Urothelium cell line (cell line): ENCODE results near the gene RAC2.
A peak's percentile ranks its signal among the peaks of the same experiment; 100 is the strongest.

ENCODE experiments used
- DNase-seq: peaks from one replicate; pipeline ENCODE4 v3.0.0; 2011; ENCODE audit warnings: low spot score, mixed read lengths
- FAIRE-seq: peaks from 2 replicates; lab custom pipeline; 2011; peaks lifted over from hg19 to GRCh38; lab: Jason Lieb, UNC

RAC2 gene

DNA sequence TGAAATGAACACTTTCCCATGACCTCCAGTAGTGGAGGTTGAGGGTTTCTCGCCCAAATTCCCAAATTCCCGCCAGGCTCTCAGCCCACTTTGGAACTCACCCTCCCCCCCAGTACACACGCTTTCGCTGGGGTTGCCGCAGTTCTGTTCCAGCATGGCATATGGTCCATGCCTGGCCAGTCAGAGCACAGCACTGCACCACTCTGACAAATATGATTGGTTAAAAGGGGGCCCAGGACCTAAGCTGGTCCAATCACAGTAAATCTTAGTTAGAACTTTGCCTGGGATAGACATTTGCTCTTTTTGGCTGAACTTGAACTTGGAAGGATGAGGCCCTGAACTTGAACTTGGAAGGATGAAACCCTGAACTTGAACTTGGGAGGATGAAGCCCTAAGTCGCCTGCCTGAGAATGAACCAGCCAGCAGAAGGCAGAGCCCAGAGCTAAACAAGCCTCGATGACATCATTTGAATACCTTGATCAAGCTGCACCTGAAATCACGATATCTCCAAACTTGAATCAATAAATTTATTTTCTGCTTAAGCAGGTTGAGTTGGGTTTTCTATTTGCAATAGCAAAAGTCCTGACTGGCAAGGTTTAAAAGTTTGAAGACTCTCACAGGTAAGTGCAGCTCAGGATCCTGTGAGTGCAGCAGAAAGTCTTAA lies 19.2 kb downstream of the RAC2 start:
- FAIRE-seq (no peak), DNase-seq (no peak)

DNA sequence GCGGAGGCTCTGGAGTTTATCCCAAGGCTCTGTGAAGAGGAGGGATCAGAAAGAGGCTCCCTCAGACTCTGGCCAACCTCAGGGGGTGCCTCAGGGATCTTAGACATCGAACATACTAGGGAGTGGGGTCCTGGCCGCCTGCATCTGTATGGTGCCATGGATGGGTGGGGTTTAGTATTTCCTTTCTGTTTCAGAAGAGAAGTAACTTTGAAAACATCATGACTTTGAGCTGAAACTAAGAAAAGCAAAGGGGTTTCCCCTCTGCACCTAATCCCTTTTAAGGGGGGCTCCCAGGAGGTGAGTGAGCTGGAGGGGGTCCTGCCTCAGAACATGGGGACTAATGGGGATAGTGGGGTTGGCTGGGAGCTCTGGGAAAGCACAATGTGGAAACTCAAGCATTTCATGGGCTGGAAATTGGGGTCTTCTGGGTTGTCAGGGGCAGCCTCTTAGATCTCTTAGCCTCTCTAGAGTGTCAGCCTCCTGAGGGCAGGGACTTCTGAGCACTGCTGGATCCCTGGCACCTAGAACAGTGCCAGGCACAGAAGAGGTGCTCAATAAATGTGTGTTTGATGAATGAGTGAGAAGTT lies 20.0 kb downstream of the RAC2 start:
- FAIRE-seq (no peak), DNase-seq (no peak)

DNA sequence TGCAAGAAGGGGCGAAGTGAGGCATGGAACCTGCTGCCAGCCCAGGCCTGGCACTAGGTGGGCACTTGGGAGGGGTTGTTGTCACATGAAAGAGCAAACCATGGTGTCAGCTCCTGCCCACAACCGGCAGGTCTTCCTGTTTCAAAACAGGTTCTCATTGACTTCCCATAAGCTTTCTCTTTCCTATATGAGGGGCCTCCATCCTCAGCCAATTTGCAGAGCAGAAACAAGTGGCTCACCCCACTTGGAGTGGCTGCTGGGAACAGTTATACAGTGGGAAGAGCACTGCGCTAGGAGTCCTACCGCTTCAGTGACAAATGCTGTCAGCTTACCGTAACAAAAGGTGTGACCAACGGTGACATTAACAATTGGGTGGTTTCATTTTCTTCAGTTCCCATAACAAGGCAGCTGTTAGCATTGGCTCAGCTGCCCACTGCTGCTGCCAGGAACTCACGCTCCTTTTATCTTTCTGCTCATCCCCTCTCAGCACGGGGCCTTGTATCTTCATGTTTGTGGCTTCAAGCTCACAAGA lies 21.6 kb downstream of the RAC2 start:
- DNase-seq (no peak), FAIRE-seq (no peak)

DNA sequence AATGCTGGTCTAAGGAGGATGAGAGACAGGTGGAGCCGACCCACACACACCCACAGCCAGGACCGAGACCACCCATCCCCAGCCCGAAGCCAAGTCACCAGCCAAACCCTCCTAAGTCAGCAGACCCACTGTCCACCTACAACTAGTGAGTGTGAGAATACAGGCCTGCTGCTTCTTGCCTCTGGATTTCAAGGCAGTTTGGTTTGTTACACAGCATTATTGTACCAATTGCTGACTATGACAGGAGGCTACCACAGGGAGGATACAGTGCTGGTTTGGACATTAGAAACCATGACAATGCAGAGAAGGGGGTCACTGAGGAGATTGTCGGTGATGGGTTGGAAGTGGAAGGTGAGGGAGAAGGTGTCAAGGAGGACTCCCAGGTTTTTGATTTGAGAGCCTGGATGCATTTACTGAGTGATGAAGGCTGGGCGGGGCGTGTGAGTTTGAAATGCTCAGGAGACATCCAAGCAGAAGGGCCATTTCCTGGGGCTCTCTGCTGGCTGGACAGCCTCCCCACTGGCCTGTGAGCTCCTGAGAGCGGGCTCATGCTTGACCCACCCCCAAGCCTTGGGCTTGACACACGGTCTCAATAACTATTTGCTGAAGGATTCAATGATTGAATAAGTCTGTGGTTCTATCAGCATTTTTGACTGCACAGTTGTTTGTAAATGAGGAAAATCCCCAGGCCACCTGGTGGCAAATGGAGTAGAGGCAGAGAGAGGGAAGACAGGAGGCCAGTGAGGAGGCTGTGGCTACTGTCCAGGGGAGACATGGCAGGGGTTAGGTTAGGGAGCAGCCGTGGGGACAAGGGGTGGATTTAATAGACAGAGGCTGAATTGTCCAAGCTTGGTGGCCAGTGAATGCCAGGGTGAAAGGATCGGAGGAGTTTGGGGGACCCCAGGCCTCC lies 22.4 kb downstream of the RAC2 start:
- no peak for DNase-seq
- FAIRE-seq, result no peak

DNA sequence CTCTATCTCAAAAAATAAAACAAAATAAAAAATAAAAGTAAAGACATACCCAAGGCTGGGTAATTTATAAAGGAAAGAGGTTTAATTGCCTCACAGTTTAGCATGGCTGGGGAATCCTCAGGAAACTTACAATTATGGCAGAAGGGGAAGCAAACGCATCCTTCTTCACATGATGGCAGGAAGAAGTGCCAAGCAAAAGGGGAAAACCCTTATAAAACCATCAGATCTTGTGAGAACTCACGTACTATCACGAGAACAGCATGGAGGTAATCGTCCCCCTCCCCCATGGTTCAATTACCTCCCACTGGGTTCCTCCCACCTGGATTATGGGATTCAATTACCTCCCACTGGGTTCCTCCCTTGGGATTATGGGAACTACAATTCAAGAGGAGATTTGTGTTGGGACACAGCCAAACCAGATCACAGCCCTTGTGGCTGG lies 23.5 kb downstream of the RAC2 start:
- FAIRE-seq, result no peak
- DNase-seq, result no peak

DNA sequence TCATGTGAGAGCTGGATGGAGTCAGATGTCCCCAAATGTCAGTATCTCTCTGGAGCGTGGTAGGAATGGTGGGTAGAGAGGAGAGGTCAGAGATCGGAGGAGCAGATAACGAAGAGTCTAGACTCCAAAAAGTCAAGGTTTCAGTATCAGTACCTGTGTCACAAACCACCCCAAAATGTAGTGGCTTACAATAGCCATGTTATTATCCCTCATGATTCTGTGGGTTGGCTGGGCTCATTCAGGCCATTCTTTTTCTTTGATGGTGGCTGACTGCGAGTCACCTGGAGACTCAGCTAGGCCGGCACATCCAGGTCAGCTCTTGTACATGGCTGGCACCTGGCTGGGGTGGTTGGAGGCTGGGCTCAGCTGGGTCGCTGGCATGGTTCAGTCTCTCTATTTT lies 24.5 kb downstream of the RAC2 start:
- DNase-seq (no peak), FAIRE-seq (no peak)

DNA sequence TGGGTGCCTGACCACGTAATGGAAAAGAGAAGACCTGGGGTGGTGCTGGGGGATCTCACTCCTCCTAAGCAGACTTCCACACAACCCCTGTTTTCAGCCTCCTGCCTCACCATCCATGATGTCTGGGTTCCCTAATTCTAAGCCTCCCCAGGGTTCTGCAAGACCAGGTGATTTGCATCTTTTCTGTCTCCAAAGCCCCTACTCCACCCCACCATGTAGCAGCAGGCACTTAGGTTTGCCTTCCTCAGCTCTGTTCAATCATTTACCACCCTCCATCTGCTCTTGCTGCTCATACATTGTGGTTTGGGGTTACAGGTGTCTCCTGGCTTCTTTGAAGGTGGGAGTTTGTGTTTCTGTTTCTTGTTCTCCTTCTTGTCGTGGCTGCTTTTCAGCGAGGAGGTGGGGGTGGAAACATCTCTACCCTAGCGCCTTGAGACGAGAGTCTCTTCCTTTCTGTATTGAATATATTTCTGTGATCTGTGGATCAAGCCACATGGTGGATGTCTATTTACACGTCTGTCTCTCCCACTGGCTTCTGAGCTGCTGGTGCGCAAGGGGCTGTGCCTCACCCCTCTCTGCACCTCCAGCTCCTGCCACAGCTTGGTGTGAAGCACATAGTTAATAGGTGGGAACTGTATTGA lies 25.2 kb downstream of the RAC2 start:
- FAIRE-seq (no peak), DNase-seq (no peak)

DNA sequence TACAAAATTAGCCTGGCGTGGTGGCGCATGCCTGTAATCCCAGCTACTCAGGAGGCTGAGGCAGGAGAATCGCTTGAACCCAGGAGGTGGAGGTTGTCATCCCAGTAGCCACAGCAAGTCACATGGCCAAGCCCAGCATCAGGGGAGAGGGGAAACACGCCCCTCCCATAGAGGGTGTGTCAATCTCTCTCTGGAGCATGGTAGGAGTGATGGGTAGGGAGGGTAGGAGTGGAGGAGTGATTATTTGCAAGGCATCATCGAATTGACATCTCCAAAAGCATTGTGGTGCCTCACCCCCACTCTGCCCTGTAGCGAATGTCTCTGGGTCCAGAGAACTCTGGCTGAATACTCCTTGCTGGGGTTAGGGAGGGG lies 25.7 kb downstream of the RAC2 start:
- no peak for FAIRE-seq
- DNase-seq, result no peak

DNA sequence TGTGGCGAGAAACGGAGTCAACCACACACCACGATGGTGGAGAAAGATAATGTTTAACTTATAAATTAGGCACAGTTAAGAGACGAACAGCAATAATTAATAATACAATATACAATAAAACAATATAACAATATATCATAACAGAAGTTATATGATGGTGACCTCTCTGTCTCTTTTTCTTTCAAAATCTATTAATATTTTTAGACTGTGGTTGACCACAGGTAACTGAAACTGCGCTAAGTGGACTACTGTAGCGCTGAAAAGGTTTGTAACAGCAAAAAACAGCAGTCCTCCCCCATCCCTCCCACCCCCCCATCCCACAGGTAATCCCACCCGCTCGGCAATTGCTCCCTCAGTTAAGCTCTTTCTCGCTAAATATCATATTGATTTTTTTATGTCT lies 28.2 kb downstream of the RAC2 start:
- FAIRE-seq (no peak), DNase-seq (no peak)

DNA sequence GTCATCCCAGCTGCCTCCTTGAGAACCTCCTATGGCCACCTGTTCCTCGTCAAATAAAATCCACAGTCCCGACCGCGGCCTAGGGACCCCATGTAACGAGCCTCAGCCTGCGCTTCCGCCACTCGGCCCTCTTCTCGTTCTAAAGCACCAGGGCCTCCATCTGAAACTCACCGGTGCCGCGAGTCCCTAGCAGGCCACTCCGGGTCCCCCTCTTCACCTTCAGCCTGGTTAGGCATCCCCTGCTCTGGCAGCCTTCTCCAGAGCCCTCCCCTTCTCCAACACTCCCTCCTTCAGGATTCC lies 29.4 kb downstream of the RAC2 start:
- FAIRE-seq, result no peak
- DNase-seq, result no peak

DNA sequence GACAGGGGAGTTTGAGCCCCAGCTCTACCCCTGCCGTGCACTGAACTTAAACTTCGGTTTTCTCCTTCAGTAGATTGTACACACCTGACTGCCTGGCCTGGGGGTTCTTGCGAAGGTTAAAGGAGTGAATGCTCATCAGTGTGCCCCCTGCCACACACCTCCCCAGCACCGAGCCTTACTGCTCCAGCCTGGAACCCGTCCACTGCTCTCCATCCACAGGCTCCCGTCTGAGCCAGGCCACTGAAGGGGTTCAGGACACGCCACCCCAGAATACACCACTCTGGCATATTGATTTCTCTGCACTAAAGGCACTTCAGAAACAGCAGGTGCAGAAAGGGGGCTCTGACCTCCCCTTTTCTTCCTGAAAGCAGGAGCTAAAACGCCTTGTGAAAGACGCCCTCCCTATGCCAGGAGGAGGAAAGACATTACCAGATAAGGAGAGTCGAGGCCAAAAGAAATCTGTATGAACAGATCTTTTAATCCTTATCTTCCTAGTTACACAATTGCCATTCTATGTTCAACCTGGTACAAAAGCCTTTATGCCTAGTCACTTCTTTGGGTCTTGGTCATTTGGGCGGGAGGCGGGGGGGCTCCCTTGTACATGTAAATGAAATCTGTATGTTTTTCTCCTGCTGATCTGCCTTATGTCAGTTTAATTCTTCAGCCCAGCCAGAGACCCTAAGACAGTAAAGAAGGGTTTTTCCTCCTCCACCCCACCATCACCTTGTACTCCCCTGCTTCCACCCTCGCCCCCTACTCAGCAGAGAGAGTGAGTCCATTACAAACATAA lies 29.9 kb downstream of the RAC2 start:
- no peak for DNase-seq
- peak; percentile 40 for FAIRE-seq

DNA sequence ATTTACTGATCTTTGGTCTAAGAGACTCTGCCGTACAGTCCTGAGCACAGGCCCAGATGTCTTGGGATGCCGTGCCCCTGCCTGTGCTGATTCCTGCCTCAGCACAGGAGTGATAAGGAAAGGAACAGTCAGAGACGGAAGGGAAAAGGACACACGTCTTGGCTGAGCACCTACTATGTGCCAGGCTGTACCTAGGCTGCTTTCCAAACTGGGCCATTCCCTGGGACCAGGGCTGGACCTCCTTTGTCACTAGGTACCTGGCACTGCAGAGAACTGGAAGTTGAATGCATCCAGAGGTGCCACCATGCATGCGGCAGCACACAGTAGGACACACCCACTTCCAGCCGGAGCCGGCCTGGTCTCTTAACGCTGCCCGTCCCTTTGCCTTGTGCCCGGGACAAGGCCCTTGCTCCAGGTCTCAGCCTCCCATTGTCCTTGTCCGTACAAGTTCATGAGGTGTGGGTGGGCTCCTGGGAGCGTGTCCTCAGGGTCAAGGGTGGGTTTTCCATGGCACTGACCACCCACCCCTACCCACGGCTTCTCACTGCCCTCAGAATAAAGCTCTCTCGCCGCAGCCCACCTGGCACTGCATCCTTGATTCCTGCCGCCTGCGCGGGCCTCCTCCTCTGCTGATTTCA lies 30.7 kb downstream of the RAC2 start:
- FAIRE-seq (peak; percentile 30), DNase-seq (no peak)

DNA sequence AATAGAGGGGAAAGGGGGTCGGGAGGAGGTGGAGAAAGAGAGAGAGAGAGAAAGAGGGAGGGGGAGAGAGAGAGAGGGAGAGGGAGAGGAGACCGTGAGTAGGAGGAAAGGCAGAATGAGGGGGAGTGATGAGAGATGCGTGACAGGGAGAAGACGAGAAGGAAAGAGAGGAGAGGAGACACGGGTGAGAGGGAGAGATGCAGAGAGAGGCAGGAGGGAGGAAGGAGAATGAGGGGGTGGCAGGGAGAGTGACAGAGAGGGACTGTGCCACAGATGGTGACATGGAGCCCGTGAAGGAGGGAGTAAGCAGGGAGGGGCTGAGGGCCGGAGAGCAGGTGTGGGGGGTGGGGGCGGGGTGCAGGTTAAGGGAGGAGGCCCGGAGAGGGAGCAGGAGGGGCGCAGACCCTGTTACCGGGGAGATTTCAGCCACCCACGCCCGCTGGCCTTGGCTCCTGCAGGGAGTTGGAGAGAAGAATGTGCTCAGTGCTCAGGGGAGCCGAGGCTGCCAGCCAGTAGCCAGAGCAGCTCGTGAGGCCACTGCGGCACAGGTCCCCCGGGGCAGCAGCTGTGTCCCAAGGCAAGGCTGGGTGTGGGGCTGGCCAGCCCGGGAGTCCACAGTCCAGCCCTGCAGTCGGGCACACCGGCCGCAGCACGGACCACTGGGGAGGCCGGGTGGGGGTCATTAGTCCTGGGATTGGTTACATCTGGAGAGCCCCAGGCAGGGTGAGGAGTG lies 31.7 kb downstream of the RAC2 start, which contains the start of gene SSTR3:
TSS of gene SSTR3 (minus strand) at position 304 of the 733 bp plus-strand sequence. CDS start 4,674 bp downstream, outside the sequence.
- FAIRE-seq (no peak), DNase-seq (no peak)

DNA sequence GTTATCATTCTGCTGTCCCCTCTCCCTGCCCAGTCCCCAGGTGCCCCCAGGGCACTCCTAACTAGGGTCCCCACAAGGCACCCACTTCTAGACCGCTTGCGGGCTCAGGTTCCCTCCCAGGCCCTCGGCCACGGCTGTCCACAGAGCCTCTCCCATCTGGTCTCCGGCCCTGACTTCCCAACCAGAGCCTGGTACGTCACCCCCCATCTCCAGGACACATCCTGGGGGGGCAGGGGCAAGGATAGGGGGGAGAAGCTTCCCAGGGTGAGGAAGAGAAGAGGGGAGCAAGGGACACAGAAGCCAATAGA lies 32.2 kb downstream of the RAC2 start:
- DNase-seq (no peak), FAIRE-seq (no peak)

DNA sequence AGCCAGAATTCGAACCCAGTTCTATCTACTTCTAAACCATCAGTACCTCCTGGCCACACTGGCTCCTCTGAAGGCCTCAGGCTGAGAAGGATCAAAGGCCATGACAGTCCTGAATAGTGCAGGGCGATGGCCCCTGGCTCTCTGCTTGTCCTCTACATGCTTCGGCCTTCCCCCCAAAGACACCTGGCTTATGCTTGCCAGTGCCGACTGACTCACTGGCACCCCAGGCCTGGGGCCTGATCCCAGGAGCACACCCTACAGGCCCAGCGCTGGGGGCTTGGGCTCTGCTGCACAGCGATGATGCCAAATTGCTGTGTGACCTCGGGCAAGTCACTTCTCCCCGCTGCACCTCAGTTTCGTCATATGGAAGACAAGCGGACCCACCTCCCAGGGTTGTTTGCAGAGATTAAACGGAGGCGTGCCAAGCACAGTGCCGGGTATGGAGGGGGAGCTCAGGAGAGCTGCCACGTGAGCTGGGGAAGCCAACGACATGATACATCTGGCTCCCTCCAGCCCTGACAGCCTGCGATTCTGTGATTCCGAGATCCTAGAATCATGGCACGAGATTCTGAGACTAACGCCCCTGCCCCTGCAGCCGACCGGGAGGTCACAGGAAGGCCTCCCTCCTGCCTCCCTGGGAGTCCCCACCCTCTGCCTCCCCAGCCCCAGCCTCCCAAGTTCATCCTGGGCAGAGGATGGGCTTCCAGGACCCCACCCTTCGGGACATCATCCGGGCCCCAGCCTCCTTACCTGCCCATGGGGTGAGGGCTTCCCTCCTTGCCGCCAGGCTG lies 32.8 kb downstream of the RAC2 start:
- FAIRE-seq (no peak), DNase-seq (no peak)

DNA sequence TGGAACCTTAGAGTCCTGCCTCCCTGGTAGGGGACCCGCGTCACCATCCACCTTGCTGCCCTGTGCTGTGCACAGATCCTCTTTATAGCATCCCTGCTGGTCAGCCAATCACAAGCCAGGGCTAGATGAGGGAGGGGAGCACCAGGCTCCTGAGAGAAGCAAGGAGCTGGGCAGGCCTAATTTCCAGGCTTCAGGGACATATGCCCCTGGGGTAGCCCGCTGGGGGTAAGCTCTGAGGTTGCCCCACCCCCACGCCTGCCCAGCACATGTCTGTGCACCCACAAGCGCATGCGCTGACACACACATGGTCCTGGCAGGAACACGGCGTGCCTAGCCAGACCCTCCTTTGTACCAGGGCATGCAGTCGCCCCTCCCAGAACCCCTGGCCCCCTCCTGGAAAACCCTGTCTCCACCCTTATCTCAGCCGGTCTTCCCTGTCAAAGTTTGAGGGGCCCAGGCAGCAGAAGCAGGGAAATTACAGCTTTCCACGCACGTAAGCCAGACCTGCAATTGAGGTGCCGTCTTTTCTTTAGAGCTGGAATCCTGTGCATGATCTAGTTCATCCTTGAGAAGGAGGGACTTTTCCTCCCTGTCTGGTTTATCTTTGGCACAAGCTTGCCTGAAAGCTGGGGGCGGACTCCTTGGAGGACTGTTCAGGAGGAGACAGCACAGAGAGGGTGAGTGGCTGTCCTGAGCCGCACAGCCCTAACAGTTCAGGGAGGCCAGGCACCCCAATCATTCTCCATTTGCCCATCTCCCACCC lies 33.8 kb downstream of the RAC2 start:
- no peak for DNase-seq

DNA sequence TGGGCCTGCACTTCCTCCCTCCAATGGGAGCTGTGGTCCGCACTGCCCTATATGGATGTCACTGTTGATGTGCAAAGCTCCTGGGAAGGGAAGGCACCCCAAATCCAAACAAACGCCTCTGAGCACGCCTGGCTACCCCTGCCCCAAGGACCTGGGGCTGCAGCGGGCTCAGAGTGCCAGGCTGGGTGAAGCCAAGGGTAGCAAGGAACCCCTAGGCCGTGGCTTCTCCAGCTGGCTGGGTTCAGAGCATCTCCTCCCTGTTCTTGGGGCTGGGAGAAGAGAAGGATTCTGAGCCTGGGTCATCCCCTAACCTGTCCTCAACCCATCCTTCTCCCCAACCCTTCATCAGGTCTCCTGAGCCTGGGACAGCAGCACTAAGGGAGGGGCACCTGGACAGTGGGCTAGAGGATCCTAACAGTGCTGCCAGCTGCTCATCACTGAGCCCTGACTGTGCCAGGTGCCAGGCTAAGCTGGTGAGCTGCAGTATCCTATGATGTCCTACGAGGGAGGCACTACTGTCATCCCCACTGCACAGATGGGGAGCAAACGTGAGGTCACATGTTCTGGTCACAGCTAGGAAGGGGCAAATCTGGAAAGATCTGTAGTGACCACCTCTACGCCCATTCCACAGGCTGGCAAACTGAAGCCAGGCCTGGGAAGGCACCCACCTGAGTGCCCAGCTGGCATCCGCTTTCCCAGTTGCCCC lies 34.8 kb downstream of the RAC2 start:
- DNase-seq, result no peak
- FAIRE-seq, result no peak

More for the DNA sequence above, 33.8 kb downstream of the RAC2 start:
- no peak for FAIRE-seq
